Lower leg skin (tissue), 3 donors: Measurements from ENCODE around the gene USP31.

ENCODE experiments used
- CTCF ChIP-seq, 3 donors: fragments of 450-650 bp; IDR thresholded peaks; one replicate each; pipeline ENCODE4 v1.5.1; 2016; ENCODE audit warnings: antibody characterized with exemption in 3 of 3, mild to moderate bottlenecking in 3 of 3, moderate library complexity in 2 of 3
- POLR2A ChIP-seq, 2 donors: fragments of 450-650 bp; IDR thresholded peaks; one replicate each; pipeline ENCODE4 v1.6.1; 2016 to 2017; ENCODE audit warnings: antibody characterized with exemption in 2 of 2, mild to moderate bottlenecking in 1 of 2, moderate library complexity in 1 of 2

- TF ChIP-seq CTCF (IDR thresholded peaks at IDR 0.05): no peak
- TF ChIP-seq POLR2A (IDR thresholded peaks at IDR 0.05): no peak
Measured at GRCh38 chr16:23148166-23148512, 1.1 kb downstream of the USP31 start.
